Neural progenitor cell (in vitro differentiated cells): ENCODE data around the gene LRRC9.

ENCODE experiments used
- CTCF ChIP-seq: fragments of 200-600 bp; sonication (generic); IDR thresholded peaks from 2 replicates; pipeline ENCODE4 v1.5.1; 2017; ENCODE audit warnings: antibody characterized with exemption, mild to moderate bottlenecking
- EZH2 ChIP-seq: fragments of 200-600 bp; sonication (generic); IDR thresholded peaks from 2 replicates; pipeline ENCODE4 v1.6.1; 2017; ENCODE audit warnings: antibody characterized with exemption, mild to moderate bottlenecking, moderate library complexity

- no peak for TF ChIP-seq CTCF
- TF ChIP-seq EZH2: no peak
Measured at GRCh38 chr14:60106339-60106738, 186.4 kb downstream of the LRRC9 start.
